K562 (cell line): ENCODE results near the gene ALDOC. TPM values are rescaled to one million over a fixed set of nuclear protein-coding genes. Genes with fewer than 3 reads are reported as not detected.

Experiments
- ARID2 ChIP-seq: fragments of 450-650 bp; IDR thresholded peaks from 2 replicates; pipeline ENCODE4 v1.6.1; 2017; ENCODE audit warnings: antibody characterized with exemption, mild to moderate bottlenecking
- DMBX1 ChIP-seq: fragments of 250-450 bp; sonication (Bioruptor Pico); IDR thresholded peaks from 2 replicates; pipeline ENCODE4 v1.8.0; 2022; ENCODE audit warnings: inconsistent platforms, mild to moderate bottlenecking, moderate library complexity, borderline replicate concordance
- ELF1 ChIP-seq: fragments of 200-800 bp; sonication (Bioruptor generic); IDR thresholded peaks from 2 replicates; pipeline ENCODE4 v1.6.1; 2016; ENCODE audit warnings: missing genetic modification characterization, missing compliant biosample characterization
- ELF4 ChIP-seq: fragments of 450-650 bp; formaldehyde crosslinking; IDR thresholded peaks from 2 replicates; pipeline ENCODE4 v1.4.0; 2022; ENCODE audit warnings: missing genetic modification characterization
- ESRRA ChIP-seq: fragments of 450-650 bp; IDR thresholded peaks from 2 replicates; pipeline ENCODE4 v1.6.1; 2014; ENCODE audit warnings: low read depth, mild to moderate bottlenecking, moderate library complexity, borderline replicate concordance
- MAX ChIP-seq: sonication (generic); formaldehyde crosslinking; IDR thresholded peaks from 2 replicates; pipeline ENCODE4 v1.9.0; 2022; ENCODE audit warnings: mild to moderate bottlenecking, missing genetic modification reagents
- MTA2 ChIP-seq: fragments of 450-650 bp; IDR thresholded peaks from 2 replicates; pipeline ENCODE4 v1.6.1; 2016; ENCODE audit warnings: low read depth
- RBM25 ChIP-seq: fragments of 200-400 bp; formaldehyde crosslinking; IDR thresholded peaks from 2 replicates; pipeline ENCODE4 v1.6.1; 2018; ENCODE audit warnings: low read length, low read depth, moderate library complexity; ENCODE audit not compliant: severe bottlenecking
- RFX1 ChIP-seq: fragments of 450-650 bp; IDR thresholded peaks from 2 replicates; pipeline ENCODE4 v1.6.1; 2016; ENCODE audit warnings: mild to moderate bottlenecking, moderate library complexity
- SFPQ ChIP-seq: fragments of 200-400 bp; formaldehyde crosslinking; IDR thresholded peaks from 2 replicates; pipeline ENCODE4 v1.6.1; 2017; ENCODE audit warnings: mild to moderate bottlenecking, low read depth, low read length, moderate library complexity
- SIRT6 ChIP-seq: IDR thresholded peaks from one replicate; pipeline ENCODE4 v1.6.1; 2012; ENCODE audit warnings: low read depth, mild to moderate bottlenecking, control low read depth, inconsistent platforms, low read length, moderate library complexity
- SIX5 ChIP-seq, 2 experiments: IDR thresholded peaks; 2 replicates each; pipeline ENCODE4 v1.6.1; 2011; ENCODE audit warnings: low read length in 2 of 2, borderline replicate concordance in 1 of 2, low read depth in 1 of 2, mild to moderate bottlenecking in 1 of 2, moderate library complexity in 1 of 2; ENCODE audit not compliant: insufficient read depth in 1 of 2
- SMARCA5 ChIP-seq: fragments of 450-650 bp; IDR thresholded peaks from 2 replicates; pipeline ENCODE4 v1.6.1; 2016
- STAT5A ChIP-seq: IDR thresholded peaks from 2 replicates; pipeline ENCODE4 v1.6.1; 2012; ENCODE audit warnings: low read length, inconsistent platforms, borderline replicate concordance
- TGIF2 ChIP-seq: sonication (generic); formaldehyde crosslinking; IDR thresholded peaks from 2 replicates; pipeline ENCODE4 v1.8.1; 2022; ENCODE audit warnings: mild to moderate bottlenecking, missing genetic modification reagents, moderate library complexity
- ZBTB26 ChIP-seq: fragments of 450-650 bp; formaldehyde crosslinking; IDR thresholded peaks from 2 replicates; pipeline ENCODE4 v1.4.0; 2022; ENCODE audit warnings: missing genetic modification characterization
- ZNF354B ChIP-seq: fragments of 250-450 bp; sonication (Bioruptor Pico); IDR thresholded peaks from 2 replicates; pipeline ENCODE4 v1.4.0; 2020
- ZNF639 ChIP-seq, 2 experiments: fragments of 200-800 bp in 1 of 2; sonication (Bioruptor generic) in 1 of 2; sonication (generic) in 1 of 2; formaldehyde crosslinking in 1 of 2; IDR thresholded peaks in 1 of 2; conservative IDR thresholded peaks in 1 of 2; 2 replicates each; pipeline versions ENCODE4 v1.5.0 to v1.6.1; 2016 to 2020; ENCODE audit warnings: missing compliant biosample characterization in 1 of 2, missing genetic modification characterization in 1 of 2, missing genetic modification reagents in 1 of 2
- polyA plus RNA-seq, 8 experiments: library from polyadenylated mRNA; depleted of rRNA in 4 of 8; stranded (reverse) in 5 of 8; unstranded in 3 of 8; fragments of >200 nt; fragmentation: Nextera tagmentation in 2 of 8; fragmentation: Illumina TruSeq in 1 of 8; extraction: Ambion mirVana in 2 of 8; extraction: Trizol in 1 of 8; gene quantifications; 2 replicates each; pipeline versions ENCODE4 v1.2.1 to v1.2.3, GENCODE V29; 2011 to 2014; ENCODE audit warnings: inconsistent platforms in 1 of 8, missing spikeins in 1 of 8
- total RNA-seq, 7 experiments: library from RNA; depleted of rRNA in 6 of 7; stranded (reverse); fragments of >200 nt in 6 of 7; fragmentation: Illumina TruSeq in 2 of 7; extraction: Trizol in 2 of 7; gene quantifications; 2 replicates each; pipeline versions ENCODE4 v1.2.1 to v1.2.3, GENCODE V29; 2011 to 2021; ENCODE audit warnings: low replicate concordance in 1 of 7
- TF ChIP-seq, protein P1 (sequence below): fragments of 450-650 bp; IDR thresholded peaks from 2 replicates; pipeline ENCODE4 v1.6.1; 2016; ENCODE audit warnings: borderline replicate concordance

ALDOC gene
- total and polyA plus RNA-seq, 9 of the 15 experiments (the other 6 are each of a cell fraction or from before 2014, with no cell fraction given) = 43.2 to 263 (median 99.2) TPM

GRCh38 chr17:28571361-28572122 is 5.2 kb downstream of the ALDOC start, which contains the start of gene PIGS (continued):
- no peak for TF ChIP-seq STAT5A
- TF ChIP-seq MAX (CRISPR knock-in tag) = no peak
- no peak for TF ChIP-seq ARID2
- TF ChIP-seq DMBX1 (CRISPR knock-in tag) = no peak
- TF ChIP-seq ZNF354B = no peak
- no peak for TF ChIP-seq SFPQ
- peak; percentile 86 for TF ChIP-seq RBM25
- TF ChIP-seq ELF1 (tag) = peak; percentile 51; the same call in 1 of the 2 replicates
- 0 out of 4 replicates have a peak, but pooled peaks of 1 of the 2 experiments have one; percentile 28 for TF ChIP-seq ZNF639 (CRISPR knock-in tag; conservative IDR thresholded peaks at IDR 0.05 in 1 of 2, IDR thresholded peaks at IDR 0.05 in 1 of 2)
- no peak for TF ChIP-seq SIX5 (IDR thresholded peaks at IDR 0.05; ENCODE audit: borderline replicate concordance in 1 of 2, insufficient read depth in 1 of 2, low read depth in 1 of 2, low read length in 2 of 2)
- no peak for TF ChIP-seq SMARCA5
- no peak for TF ChIP-seq ELF4 (CRISPR knock-in tag)
- no peak for TF ChIP-seq SIRT6
- TF ChIP-seq RFX1 = no peak
- no peak for TF ChIP-seq MTA2
- TF ChIP-seq ESRRA = no peak; the same call in 1 of the 2 replicates
- TF ChIP-seq TGIF2 (CRISPR knock-in tag) = no peak
- TF ChIP-seq ZBTB26 = no peak
- TF ChIP-seq, protein P1, sequence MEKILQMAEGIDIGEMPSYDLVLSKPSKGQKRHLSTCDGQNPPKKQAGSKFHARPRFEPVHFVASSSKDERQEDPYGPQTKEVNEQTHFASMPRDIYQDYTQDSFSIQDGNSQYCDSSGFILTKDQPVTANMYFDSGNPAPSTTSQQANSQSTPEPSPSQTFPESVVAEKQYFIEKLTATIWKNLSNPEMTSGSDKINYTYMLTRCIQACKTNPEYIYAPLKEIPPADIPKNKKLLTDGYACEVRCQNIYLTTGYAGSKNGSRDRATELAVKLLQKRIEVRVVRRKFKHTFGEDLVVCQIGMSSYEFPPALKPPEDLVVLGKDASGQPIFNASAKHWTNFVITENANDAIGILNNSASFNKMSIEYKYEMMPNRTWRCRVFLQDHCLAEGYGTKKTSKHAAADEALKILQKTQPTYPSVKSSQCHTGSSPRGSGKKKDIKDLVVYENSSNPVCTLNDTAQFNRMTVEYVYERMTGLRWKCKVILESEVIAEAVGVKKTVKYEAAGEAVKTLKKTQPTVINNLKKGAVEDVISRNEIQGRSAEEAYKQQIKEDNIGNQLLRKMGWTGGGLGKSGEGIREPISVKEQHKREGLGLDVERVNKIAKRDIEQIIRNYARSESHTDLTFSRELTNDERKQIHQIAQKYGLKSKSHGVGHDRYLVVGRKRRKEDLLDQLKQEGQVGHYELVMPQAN = 0 out of 2 replicates have a peak, but pooled peaks have one; percentile 2
